ENCODE measurements around the gene DOCK7. TPM values are rescaled to one million over a fixed set of nuclear protein-coding genes. Genes with fewer than 3 reads are reported as not detected.

DOCK7 gene
- total RNA-seq, 1 experiment from 2014 or later: 42.4 TPM

DNA sequence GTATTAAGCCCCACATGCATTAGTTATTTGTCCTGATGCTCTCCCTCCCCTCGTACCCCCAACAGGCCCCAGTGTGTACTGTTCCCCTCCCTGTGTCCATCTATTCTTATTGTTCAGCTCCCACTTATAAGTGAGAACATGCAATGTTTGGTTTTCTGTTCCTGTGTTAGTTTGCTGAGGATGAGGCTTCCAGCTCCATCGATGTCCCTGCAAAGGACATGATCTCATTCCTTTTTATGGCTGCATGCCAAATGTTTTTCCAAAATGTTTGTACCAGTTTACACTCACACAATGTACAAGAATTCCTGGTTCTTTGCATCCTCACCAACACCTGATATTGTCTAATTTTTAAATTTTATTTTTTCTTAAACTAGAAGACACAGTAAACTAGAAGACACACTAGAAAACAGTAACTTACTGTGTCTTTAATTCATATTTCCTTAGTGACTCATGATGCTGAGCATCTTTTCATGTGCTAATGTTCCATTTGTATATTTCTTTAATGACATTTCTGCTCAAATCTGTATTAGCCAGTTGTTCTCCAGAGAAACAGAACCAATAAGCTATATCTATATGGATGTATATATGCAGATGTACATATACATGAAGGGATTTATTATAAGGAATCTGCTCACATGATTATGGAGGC is 270.7 kb downstream of the DOCK7 start:
- no peak for DNase-seq (ENCODE audit: low spot score)

DNA sequence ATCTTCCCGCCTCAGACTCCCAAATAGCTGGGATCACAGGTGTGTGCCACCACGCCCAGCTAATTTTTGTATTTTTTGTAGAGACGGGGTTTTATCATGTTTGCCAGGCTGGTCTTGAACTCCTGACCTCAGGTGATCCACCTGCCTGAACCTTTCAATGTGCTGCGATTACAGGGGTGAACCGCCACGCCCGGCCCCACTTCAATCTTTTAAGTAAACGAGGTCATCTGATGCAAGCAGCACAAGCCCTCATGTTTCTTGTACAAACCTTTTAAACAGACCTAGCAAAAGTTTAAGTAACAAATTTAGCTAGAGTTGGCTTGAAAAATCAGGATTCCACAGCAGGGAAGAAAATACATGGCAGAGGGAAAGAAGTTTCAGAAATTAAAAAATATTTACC is 272.5 kb downstream of the DOCK7 start:
- no peak for DNase-seq (ENCODE audit: low spot score)

DNA sequence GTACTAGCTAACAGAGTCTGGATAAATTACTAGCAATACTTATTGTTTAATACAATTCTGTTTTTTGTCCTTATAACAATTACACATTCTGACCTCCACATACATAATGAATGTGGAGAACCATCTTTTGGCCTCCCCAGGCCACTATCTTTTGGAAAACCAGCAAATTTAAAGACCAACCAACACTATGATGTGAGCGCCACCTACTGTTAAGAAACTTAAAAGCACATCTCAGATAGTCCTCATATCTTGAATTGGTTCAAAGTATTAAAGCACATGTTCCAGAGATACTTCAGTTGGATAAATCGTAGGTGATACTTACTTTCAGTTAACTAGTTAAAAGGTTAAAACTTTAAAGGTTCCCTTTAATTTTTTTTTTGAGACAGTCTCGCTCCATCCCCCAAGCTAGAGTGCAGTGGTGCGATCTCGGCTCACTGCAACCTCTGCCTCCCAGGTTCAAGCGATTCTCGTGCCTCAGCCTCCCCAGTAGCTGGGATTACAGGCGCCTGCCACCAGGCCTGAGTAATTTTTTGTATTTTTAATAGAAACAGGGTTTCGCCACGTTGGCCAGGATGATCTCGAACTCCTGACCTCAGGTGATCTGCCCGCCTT is 280.7 kb downstream of the DOCK7 start:
- DNase-seq (ENCODE audit: low spot score): peak; percentile 62

DNA sequence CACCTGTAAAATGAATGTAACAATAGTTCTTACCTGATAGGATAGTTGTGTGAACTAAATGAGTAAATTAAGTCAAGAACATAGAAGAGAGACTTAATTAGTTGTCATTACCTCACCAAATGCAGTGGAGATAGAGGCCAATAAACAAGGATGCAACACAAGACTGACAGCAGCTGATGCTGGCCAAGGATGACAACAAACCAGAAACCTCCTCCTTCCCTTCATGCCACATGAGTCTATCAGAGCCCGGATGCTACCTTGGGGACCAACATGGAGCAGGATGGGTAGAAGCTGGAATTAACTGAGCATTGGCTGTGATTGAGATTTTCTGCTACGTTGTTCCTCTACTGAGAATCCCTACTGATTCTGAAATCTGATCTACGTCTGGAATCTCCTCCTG is 281.6 kb downstream of the DOCK7 start:
- DNase-seq (ENCODE audit: low spot score): no peak

GRCh38 chr1:62405247-62405646 is 282.9 kb downstream of the DOCK7 start:
- DNase-seq (ENCODE audit: low spot score): no peak

Other genes starting within 250 kb of the DOCK7 start
- not detected in 2 replicates for gene ANGPTL3, start 90.9 kb downstream of the DOCK7 start, total RNA-seq (2014; rRNA removed; shearing (Covaris generic))
- gene ATG4C, start 95.7 kb upstream of the DOCK7 start, total RNA-seq (2014; rRNA removed; shearing (Covaris generic)): 14.1 and 19.3 TPM in 2 replicates

Data from H4 (cell line).